HCT116 (cell line): ENCODE measurements around the gene TPM3. TPM values are rescaled to one million over a fixed set of nuclear protein-coding genes. Genes with fewer than 3 reads are reported as not detected.

Experiments
- ATAC-seq: fragments of 200-7000 bp; cut with Tn5 transposase; 2 replicates; pipeline ENCODE4 v1.9.1; 2020; ENCODE audit warnings: mild to moderate bottlenecking, moderate library complexity
- BruUV-seq: library from RNA; stranded (reverse); fragments of 400-500 nt; replicated peaks from 2 replicates; lab custom pipeline; 2021; lab: Mats Ljungman, UMichigan
- CTCF ChIA-PET: fragments of 300-600 bp; sonication (Branson Sonifier 250); formaldehyde crosslinking; loops from one replicate; lab custom pipeline; 2021; ENCODE audit warnings: antibody characterized with exemption; lab: Charles Lee
- POLR2A ChIA-PET: fragments of 300-600, 350-600 bp; sonication (Branson Sonifier 250); formaldehyde crosslinking; loops from one replicate; lab custom pipeline; 2021; ENCODE audit warnings: antibody characterized with exemption; lab: Charles Lee
- RAD21 ChIA-PET, 2 experiments: fragments of 300-600 bp; sonication (Branson Sonifier 250); formaldehyde crosslinking; loops; one replicate each; lab custom pipeline; 2023; ENCODE audit warnings: low total read pairs in 2 of 2; ENCODE audit not compliant: uncharacterized antibody in 2 of 2, unreplicated experiment in 2 of 2, low non-redundant PET in 1 of 2; lab: Charles Lee
- DNase-seq: peaks from one replicate; pipeline ENCODE4 v3.0.0-alpha.2; 2010; ENCODE audit warnings: low read depth, low spot score
- H2AFZ ChIP-seq: fragments of 200-600 bp; shearing (Covaris generic), sonication (generic); 2 replicates; pipeline ENCODE4 v1.6.1; 2017; ENCODE audit warnings: low read depth, mixed run types, mixed read lengths, antibody characterized with exemption, low read length; ENCODE audit not compliant: poor library complexity, severe bottlenecking
- H3K27ac ChIP-seq: 2 replicates; pipeline ENCODE4 v1.5.1; 2012; ENCODE audit warnings: low read depth, low read length
- H3K27me3 ChIP-seq: fragments of 200-600 bp; sonication (generic); 2 replicates; pipeline ENCODE4 v1.6.1; 2016; ENCODE audit warnings: mixed run types, low read length, mixed read lengths; ENCODE audit not compliant: insufficient read depth
- H3K36me3 ChIP-seq, 2 experiments: fragments of 200-500 bp in 1 of 2; fragments of 200-600 bp in 1 of 2; sonication (Bioruptor generic) in 1 of 2; sonication (generic) in 1 of 2; 2 replicates each; pipeline versions ENCODE4 v1.5.1 to v1.6.1; 2014 to 2016; ENCODE audit warnings: low read length in 2 of 2, inconsistent platforms in 1 of 2, mixed read lengths in 1 of 2, mixed run types in 1 of 2; ENCODE audit not compliant: insufficient read depth in 2 of 2, control insufficient read depth in 1 of 2
- H3K4me1 ChIP-seq, 2 experiments: fragments of 200-600 bp in 1 of 2; sonication (generic) in 1 of 2; 2 replicates each; pipeline versions ENCODE4 v1.5.1 to v1.6.1; 2012 to 2017; ENCODE audit warnings: low read length in 2 of 2, inconsistent platforms in 1 of 2, mild to moderate bottlenecking in 1 of 2, mixed read lengths in 1 of 2, mixed run types in 1 of 2, moderate library complexity in 1 of 2; ENCODE audit not compliant: insufficient read depth in 2 of 2, control insufficient read depth in 1 of 2
- H3K4me2 ChIP-seq: fragments of 200-600 bp; sonication (generic); 2 replicates; pipeline ENCODE4 v1.6.1; 2017; ENCODE audit warnings: mixed run types, low read length, mixed read lengths
- H3K4me3 ChIP-seq, 2 experiments: fragments of 200-600 bp in 1 of 2; sonication (generic) in 1 of 2; replicated peaks in 1 of 2; 2 replicates each; pipeline ENCODE4 v1.5.1; 2011 to 2016; ENCODE audit warnings: low read length in 2 of 2, control low read depth in 1 of 2, low read depth in 1 of 2, mild to moderate bottlenecking in 1 of 2, mixed read lengths in 1 of 2, mixed run types in 1 of 2
- H3K79me2 ChIP-seq: fragments of 200-600 bp; sonication (generic); 2 replicates; pipeline ENCODE4 v1.6.1; 2017; ENCODE audit warnings: mild to moderate bottlenecking, mixed run types, low read length, moderate library complexity, mixed read lengths; ENCODE audit not compliant: insufficient read depth
- H3K9ac ChIP-seq: fragments of 200-600 bp; sonication (generic); 2 replicates; pipeline ENCODE4 v1.6.1; 2016; ENCODE audit warnings: low read length, mixed read lengths
- H3K9me2 ChIP-seq: fragments of 200-600 bp; sonication (generic), shearing (Covaris generic); 2 replicates; pipeline ENCODE4 v1.6.1; 2017; ENCODE audit warnings: mixed run types, mild to moderate bottlenecking, moderate library complexity; ENCODE audit not compliant: insufficient read depth
- H3K9me3 ChIP-seq, 2 experiments: fragments of 200-500 bp in 1 of 2; fragments of 200-600 bp in 1 of 2; sonication (Bioruptor generic) in 1 of 2; sonication (generic) in 1 of 2; 2 replicates each; pipeline ENCODE4 v1.6.1; 2014 to 2017; ENCODE audit warnings: low read length in 2 of 2, mixed read lengths in 2 of 2, inconsistent platforms in 1 of 2, low read depth in 1 of 2, mild to moderate bottlenecking in 1 of 2, mixed run types in 1 of 2, moderate library complexity in 1 of 2; ENCODE audit not compliant: control insufficient read depth in 1 of 2, insufficient read depth in 1 of 2
- H4K20me1 ChIP-seq: fragments of 200-600 bp; sonication (generic), shearing (Covaris generic); 2 replicates; pipeline ENCODE4 v1.6.1; 2017; ENCODE audit warnings: mixed run types, mild to moderate bottlenecking, moderate library complexity; ENCODE audit not compliant: insufficient read depth
- CBX3 ChIP-seq: IDR thresholded peaks from 2 replicates; pipeline ENCODE4 v1.6.1; 2012; ENCODE audit warnings: low read depth
- CTCF ChIP-seq, 3 experiments: fragments of 200-600 bp in 1 of 3; sonication (generic) in 1 of 3; IDR thresholded peaks in 2 of 3; conservative IDR thresholded peaks in 1 of 3; 2 replicates each; pipeline ENCODE4 v1.5.1; 2012 to 2017; ENCODE audit warnings: low read depth in 2 of 3, low read length in 2 of 3, antibody characterized with exemption in 1 of 3, borderline replicate concordance in 1 of 3, control low read depth in 1 of 3, mild to moderate bottlenecking in 1 of 3, mixed read lengths in 1 of 3, mixed run types in 1 of 3, moderate library complexity in 1 of 3; ENCODE audit not compliant: insufficient read depth in 1 of 3
- EGR1 ChIP-seq: IDR thresholded peaks from 2 replicates; pipeline ENCODE4 v1.6.1; 2012; ENCODE audit warnings: low read depth
- ELF1 ChIP-seq: IDR thresholded peaks from 2 replicates; pipeline ENCODE4 v1.6.1; 2012; ENCODE audit warnings: low read depth, borderline replicate concordance
- EZH2phosphoT487 ChIP-seq: fragments of 200-600 bp; IDR thresholded peaks from 2 replicates; pipeline ENCODE4 v1.6.1; 2018; ENCODE audit warnings: antibody characterized with exemption, borderline replicate concordance
- JUND ChIP-seq: IDR thresholded peaks from 2 replicates; pipeline ENCODE4 v1.6.1; 2012
- POLR2A ChIP-seq: IDR thresholded peaks from 2 replicates; pipeline ENCODE4 v1.7.0; 2011; ENCODE audit warnings: borderline replicate concordance; ENCODE audit not compliant: insufficient read depth, insufficient read length; ENCODE audit errors: extremely low read depth
- POLR2AphosphoS5 ChIP-seq: IDR thresholded peaks from 2 replicates; pipeline ENCODE4 v1.6.1; 2011; ENCODE audit warnings: mild to moderate bottlenecking, low read depth, low read length, moderate library complexity
- RAD21 ChIP-seq: IDR thresholded peaks from 2 replicates; pipeline ENCODE4 v1.6.1; 2012; ENCODE audit warnings: low read depth, mild to moderate bottlenecking
- SIN3A ChIP-seq: IDR thresholded peaks from 2 replicates; pipeline ENCODE4 v1.6.1; 2012; ENCODE audit warnings: low read depth
- SP1 ChIP-seq: IDR thresholded peaks from 2 replicates; pipeline ENCODE4 v1.6.1; 2012; ENCODE audit warnings: low read depth
- YY1 ChIP-seq: IDR thresholded peaks from 2 replicates; pipeline ENCODE4 v1.6.1; 2011; ENCODE audit warnings: low read length, low read depth, moderate library complexity, mild to moderate bottlenecking; ENCODE audit not compliant: insufficient replicate concordance; ENCODE audit errors: extremely low read depth
- ZNF274 ChIP-seq: fragments of 200-500 bp; sonication (Bioruptor generic); IDR thresholded peaks from 2 replicates; pipeline ENCODE4 v1.6.1; 2014; ENCODE audit warnings: mild to moderate bottlenecking, low read depth, low read length, inconsistent platforms
- intact Hi-C: fragments of 100-400 bp; cut with micrococcal nuclease; formaldehyde crosslinking; loops from 2 replicates; pipeline ENCODE4 v1.10.0; 2022
- total RNA-seq: library from RNA; stranded (reverse); gene quantifications from one replicate; pipeline ENCODE4 v1.2.1, GENCODE V29; 2021; ENCODE audit not compliant: unreplicated experiment

The TPM3 gene
- total RNA-seq, 1 experiment from 2014 or later: 457 TPM

- Histone ChIP-seq H3K9me3 (no peaks in the 10 kb centered on the region), H3K27me3 (peaks cover 3% of the 10 kb centered on the region; the same call in 1 of the 2 replicates), H3K9ac (no peak overlapping the region), H3K27ac (no peak overlapping the region), H3K36me3 (no peaks in the 10 kb centered on the region), H3K79me2 (peaks cover 18% of the 10 kb centered on the region), H3K4me1 (peaks cover 10 to 28% of the 10 kb centered on the region in 2 experiments), H3K4me3 (no peak overlapping the region), H2AFZ (no peak overlapping the region), H3K9me2 (no peaks in the 10 kb centered on the region), H3K4me2 (no peak overlapping the region), H4K20me1 (peaks cover 6% of the 10 kb centered on the region; the same call in 1 of the 2 replicates)
- intact Hi-C loops: loop anchor here (1.0 to 10.0 kb wide), 4 partner anchors 86 to 359 kb away; partner anchors contain the start of gene HAX1
- TF ChIP-seq ZNF274: no peak
- peak; percentile 62 to 66 (median 66); a peak in 5 of 6 replicates for TF ChIP-seq CTCF (IDR thresholded peaks at IDR 0.05 in 2 of 3, conservative IDR thresholded peaks at IDR 0.05 in 1 of 3; ENCODE audit: borderline replicate concordance in 1 of 3, insufficient read depth in 1 of 3, low read depth in 2 of 3, low read length in 2 of 3)
- peak; percentile 83 for TF ChIP-seq RAD21
- DNase-seq (peak; percentile 39), ATAC-seq (no peak)
- ChIA-PET POLR2A (no interaction called here), RAD21 (no interaction called here), CTCF (interaction anchor here (1.1 kb wide), 1 partner anchor 148 kb away, joined by 3 read pairs; no protein-coding TSS in a partner anchor)
- no TSS peak for BruUV-seq
Observed at GRCh38 chr1:154186177-154186576, 5.7 kb downstream of the TPM3 start.

GRCh38 chr1:154183046-154183915 lies 8.6 kb downstream of the TPM3 start:
- Histone ChIP-seq H3K79me2 (peaks cover 47% of the 10 kb centered on the region), H3K4me2 (peak overlapping the region; percentile 96), H3K9me2 (no peaks in the 10 kb centered on the region), H3K36me3 (peaks cover 11 to 17% of the 10 kb centered on the region in 2 experiments), H3K4me1 (peaks cover 19 to 38% of the 10 kb centered on the region in 2 experiments), H4K20me1 (peaks cover 30% of the 10 kb centered on the region; the same call in 1 of the 2 replicates), H3K9ac (peak overlapping the region; percentile 85), H3K9me3 (no peaks in the 10 kb centered on the region), H3K27ac (peak overlapping the region; percentile 78), H2AFZ (no peak overlapping the region), H3K4me3 (peak overlapping the region; percentile 90 to 98), H3K27me3 (no peaks in the 10 kb centered on the region)
- DNase-seq (peak; percentile 97), ATAC-seq (peak; percentile 96)
- CTCF ChIA-PET: no interaction called here
- intact Hi-C loops: loop anchor here (1.0 to 10.0 kb wide), 3 partner anchors 37 to 362 kb away; partner anchors contain the start of gene UBAP2L
- TSS peak; percentile 98 for BruUV-seq
- RAD21 ChIA-PET: no interaction called here
- POLR2A ChIA-PET: interaction anchor here (0.7 to 1.6 kb wide), 2 partner anchors 16 to 37 kb away, joined by 3 to 9 read pairs; partner anchors contain the start of gene UBAP2L
- TF ChIP-seq EZH2phosphoT487 (no peak), SP1 (peak; percentile 94), YY1 (peak; percentile 60), CTCF (IDR thresholded peaks at IDR 0.05 in 2 of 3, conservative IDR thresholded peaks at IDR 0.05 in 1 of 3; ENCODE audit: borderline replicate concordance in 1 of 3, insufficient read depth in 1 of 3, low read depth in 2 of 3, low read length in 2 of 3) (no peak), POLR2A (peak; percentile 90), CBX3 (peak; percentile 83), EGR1 (peak; percentile 45; the same call in 1 of the 2 replicates), JUND (no peak), ELF1 (peak; percentile 79; the same call in 1 of the 2 replicates), POLR2AphosphoS5 (peak; percentile 75), SIN3A (peak; percentile 86)
